CD14-positive monocyte (primary cell): ENCODE measurements around the gene RTL9. TPM values are rescaled to one million over a fixed set of nuclear protein-coding genes. Genes with fewer than 3 reads are reported as not detected.

Experiments used
- DNase-seq, 3 donors: peaks; one replicate each; pipeline ENCODE4 v3.0.0-alpha.2; 2011 to 2022
- H2AFZ ChIP-seq: 2 replicates; pipeline ENCODE4 v1.6.0; 2012; ENCODE audit warnings: mild to moderate bottlenecking, low read depth, low read length, inconsistent platforms; ENCODE audit not compliant: insufficient read depth, poor library complexity, severe bottlenecking
- H3K27ac ChIP-seq, 2 donors: 1 replicate in 1 of 2; 2 replicates in 1 of 2; pipeline ENCODE4 v1.5.1; 2012 to 2013; ENCODE audit warnings: low read length in 2 of 2, control low read depth in 1 of 2, inconsistent platforms in 1 of 2, low read depth in 1 of 2, mild to moderate bottlenecking in 1 of 2
- H3K27me3 ChIP-seq, 2 donors: one replicate each; pipeline versions ENCODE4 v1.6.0 to v1.6.1; 2011 to 2013; ENCODE audit warnings: low read length in 2 of 2; ENCODE audit not compliant: control insufficient read depth in 2 of 2, insufficient read depth in 2 of 2
- H3K36me3 ChIP-seq, 2 donors: replicated peaks in 1 of 2; 1 replicate in 1 of 2; 2 replicates in 1 of 2; pipeline versions ENCODE4 v1.5.1 to v1.6.1; 2012 to 2013; ENCODE audit warnings: low read length in 2 of 2, control low read depth in 1 of 2, inconsistent platforms in 1 of 2, mild to moderate bottlenecking in 1 of 2; ENCODE audit not compliant: insufficient read depth in 2 of 2, control insufficient read depth in 1 of 2
- H3K4me1 ChIP-seq, 2 donors: 1 replicate in 1 of 2; 2 replicates in 1 of 2; pipeline versions ENCODE4 v1.5.1 to v1.6.1; 2012 to 2013; ENCODE audit warnings: low read length in 2 of 2, control low read depth in 1 of 2, inconsistent platforms in 1 of 2, mild to moderate bottlenecking in 1 of 2, moderate library complexity in 1 of 2; ENCODE audit not compliant: insufficient read depth in 2 of 2, control insufficient read depth in 1 of 2
- H3K4me2 ChIP-seq: replicated peaks from 2 replicates; pipeline ENCODE3; 2012; ENCODE audit warnings: low read length, moderate library complexity, mild to moderate bottlenecking; ENCODE audit not compliant: poor library complexity, severe bottlenecking; ENCODE audit errors: extremely low read depth
- H3K4me3 ChIP-seq, 3 experiments: fragments of 200-600 bp in 1 of 3; sonication (generic) in 1 of 3; replicated peaks in 1 of 3; 1 replicate in 2 of 3; 2 replicates in 1 of 3; pipeline ENCODE4 v1.5.1; 2011 to 2013; ENCODE audit warnings: low read length in 3 of 3, mild to moderate bottlenecking in 3 of 3, control low read depth in 2 of 3, low read depth in 2 of 3, inconsistent platforms in 1 of 3, moderate library complexity in 1 of 3
- H3K79me2 ChIP-seq: 2 replicates; pipeline ENCODE4 v1.6.0; 2012; ENCODE audit warnings: mild to moderate bottlenecking, control low read depth, inconsistent platforms, low read length, moderate library complexity; ENCODE audit not compliant: insufficient read depth
- H3K9ac ChIP-seq: 2 replicates; pipeline ENCODE4 v1.6.0; 2017; ENCODE audit warnings: low read length, mild to moderate bottlenecking; ENCODE audit not compliant: insufficient read depth, poor library complexity, severe bottlenecking
- H3K9me3 ChIP-seq, 2 donors: replicated peaks in 1 of 2; 1 replicate in 1 of 2; 2 replicates in 1 of 2; pipeline versions ENCODE4 v1.5.1 to v1.6.1; 2012 to 2013; ENCODE audit warnings: low read length in 2 of 2, control low read depth in 1 of 2; ENCODE audit not compliant: control insufficient read depth in 1 of 2, insufficient read depth in 1 of 2
- H4K20me1 ChIP-seq: 2 replicates; pipeline ENCODE4 v1.6.0; 2012; ENCODE audit warnings: mild to moderate bottlenecking, low read length, control low read depth, moderate library complexity; ENCODE audit not compliant: insufficient read depth
- H3K27ac Mint-ChIP-seq, 7 donors: one replicate each; pipeline ENCODE4 v1.8.0; 2020; ENCODE audit warnings: mild to moderate bottlenecking in 7 of 7, mixed read lengths in 7 of 7, moderate library complexity in 6 of 7, inconsistent platforms in 2 of 7
- H3K27me3 Mint-ChIP-seq, 3 donors: one replicate each; pipeline ENCODE4 v1.8.0; 2021 to 2022; ENCODE audit warnings: low read depth in 3 of 3, mild to moderate bottlenecking in 3 of 3, mixed read lengths in 3 of 3, moderate library complexity in 3 of 3, inconsistent platforms in 1 of 3
- H3K36me3 Mint-ChIP-seq, 2 donors: one replicate each; pipeline ENCODE4 v1.8.0; 2020; ENCODE audit warnings: mixed read lengths in 2 of 2, inconsistent platforms in 1 of 2, mild to moderate bottlenecking in 1 of 2
- H3K4me1 Mint-ChIP-seq: one replicate; pipeline ENCODE4 v1.8.0; 2020; ENCODE audit warnings: mild to moderate bottlenecking, mixed read lengths
- H3K4me3 Mint-ChIP-seq, 2 donors: one replicate each; pipeline ENCODE4 v1.8.0; 2020; ENCODE audit warnings: mild to moderate bottlenecking in 2 of 2, mixed read lengths in 2 of 2, moderate library complexity in 1 of 2
- H3K9me3 Mint-ChIP-seq, 7 donors: one replicate each; pipeline ENCODE4 v1.8.0; 2020 to 2022; ENCODE audit warnings: mixed read lengths in 7 of 7, mild to moderate bottlenecking in 6 of 7, moderate library complexity in 6 of 7, inconsistent platforms in 2 of 7
- CTCF ChIP-seq: fragments of 200-600 bp; IDR thresholded peaks from one replicate; pipeline ENCODE4 v1.8.0; 2022; ENCODE audit warnings: antibody characterized with exemption, mild to moderate bottlenecking
- WGBS: methylation state at CpG from one replicate; pipeline ENCODE4 v1.1.5; 2013; ENCODE audit warnings: missing lambda C conversion rate; ENCODE audit not compliant: insufficient coverage; 5-methylcytosine and 5-hydroxymethylcytosine counted together
- intact Hi-C, 2 donors: fragments of 100-400 bp; cut with micrococcal nuclease; formaldehyde crosslinking; loops; one replicate each; pipeline versions ENCODE4 v1.15.0 to v1.15.1; 2023
- polyA plus RNA-seq, 3 donors: library from polyadenylated mRNA; depleted of rRNA in 1 of 3; unstranded in 2 of 3; stranded (reverse) in 1 of 3; fragments of 300-500 nt in 2 of 3; fragments of >200 nt in 1 of 3; fragmentation: Illumina TruSeq in 2 of 3; gene quantifications; 1 replicate in 2 of 3; 2 replicates in 1 of 3; pipeline ENCODE4 v1.2.3, GENCODE V29; 2012 to 2021

The RTL9 gene
- polyA plus RNA-seq, 3 donors: not detected

DNA sequence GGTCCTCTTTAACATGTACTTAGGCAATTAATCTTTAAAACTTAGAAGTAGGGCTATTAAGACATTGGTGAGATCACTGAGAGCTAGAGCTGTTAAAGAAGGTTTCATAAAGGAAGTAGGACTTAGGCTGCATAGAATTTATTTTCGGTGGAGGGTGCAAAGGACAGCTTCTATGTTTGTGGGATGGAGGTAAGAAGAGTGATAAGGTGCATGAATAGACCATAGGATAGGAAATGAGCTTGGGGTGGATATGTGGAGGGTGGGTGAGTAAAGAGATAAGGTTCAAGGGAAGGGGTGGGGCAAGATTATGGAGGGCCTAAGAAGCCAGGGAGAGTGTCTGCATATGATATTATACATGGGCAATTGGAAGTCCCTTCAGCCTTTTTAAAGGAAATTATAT is 15.9 kb downstream of the RTL9 start:
- Histone ChIP-seq H3K4me3 (no peak overlapping the region), H3K27ac (no peak overlapping the region), H3K79me2 (no peaks in the 10 kb centered on the region), H2AFZ (no peak overlapping the region), H3K9me3 (no peaks in the 10 kb centered on the region), H4K20me1 (no peaks in the 10 kb centered on the region), H3K27me3 (peaks cover 0 to 3% of the 10 kb centered on the region in 2 donors), H3K36me3 (no peaks in the 10 kb centered on the region), H3K4me2 (no peak overlapping the region), H3K9ac (no peak overlapping the region), H3K4me1 (no peaks in the 10 kb centered on the region)
- no peak overlapping the region for H3K27ac Mint-ChIP-seq
- H3K4me3 Mint-ChIP-seq: no peak overlapping the region
- peaks cover 0 to 8% (median 1%) of the 10 kb centered on the region in 3 donors for H3K27me3 Mint-ChIP-seq
- H3K4me1 Mint-ChIP-seq: no peaks in the 10 kb centered on the region
- WGBS: 83% methylated on average over 1 of the region's 1 CpG
- H3K9me3 Mint-ChIP-seq: no peaks in the 10 kb centered on the region
- no peak for TF ChIP-seq CTCF
- H3K36me3 Mint-ChIP-seq: no peaks in the 10 kb centered on the region
- intact Hi-C loops: no loop called here
- DNase-seq: no peak

GRCh38 chrX:110381216-110381615 is 22.6 kb downstream of the RTL9 start:
- intact Hi-C loops: no loop called here
- Histone ChIP-seq H3K4me3 (no peak overlapping the region), H3K27ac (no peak overlapping the region), H3K4me1 (no peaks in the 10 kb centered on the region), H4K20me1 (no peaks in the 10 kb centered on the region), H2AFZ (no peak overlapping the region), H3K9ac (no peak overlapping the region), H3K36me3 (no peaks in the 10 kb centered on the region), H3K79me2 (no peaks in the 10 kb centered on the region), H3K27me3 (peaks cover 0 to 4% of the 10 kb centered on the region in 2 donors), H3K9me3 (no peaks in the 10 kb centered on the region), H3K4me2 (no peak overlapping the region)
- Mint-ChIP-seq H3K9me3 (peaks cover 0 to 1% (median 0%) of the 10 kb centered on the region in 7 donors), H3K4me1 (no peaks in the 10 kb centered on the region), H3K36me3 (no peaks in the 10 kb centered on the region), H3K4me3 (no peak overlapping the region), H3K27ac (no peak overlapping the region), H3K27me3 (peaks cover 2 to 8% (median 4%) of the 10 kb centered on the region in 3 donors)
- no CpG with 5 or more reads among the region's 2 CpGs for WGBS
- TF ChIP-seq CTCF: no peak
- no peak for DNase-seq
